ENCODE data around the gene CLPX. TPM values are rescaled to one million over a fixed set of nuclear protein-coding genes. Genes with fewer than 3 reads are reported as not detected.

The CLPX gene
- 18.5 and 49.7 TPM in 2 replicates for total RNA-seq

GRCh38 chr15:65184868-65185717 is at the start of gene CLPX:
Gene CLPX, minus strand, starts transcription at chr15:65185342. Its CDS starts 189 bp downstream, at chr15:65185153.

GRCh38 chr15:65210770-65211481 is 25.8 kb upstream of the CLPX start, which contains the start of gene CILP:
Gene CILP, minus strand, starts transcription at chr15:65211473. Its CDS starts 1,718 bp downstream, at chr15:65209755.

GRCh38 chr15:65133548-65134200 is 51.5 kb downstream of the CLPX start, which contains the start of gene PDCD7:
Gene PDCD7, minus strand, starts transcription at chr15:65133808. Its CDS starts 27 bp downstream, at chr15:65133781.

GRCh38 chr15:65115086-65115485 is 70.1 kb downstream of the CLPX start, which contains the start of gene UBAP1L:
Gene UBAP1L, minus strand, starts transcription at chr15:65115200. Its CDS starts 8,985 bp downstream, at chr15:65106215.

Other genes starting within 250 kb of the CLPX start
- gene SPG21, start 195.4 kb downstream of the CLPX start, total RNA-seq = 74.2 and 78.2 TPM in 2 replicates
- gene MTFMT, start 155.7 kb downstream of the CLPX start, total RNA-seq = 27.8 and 38.9 TPM in 2 replicates
- 0.65 and 8.3 TPM in 2 replicates for gene SLC51B, start 140.0 kb downstream of the CLPX start, total RNA-seq
- gene RASL12, start 117.4 kb downstream of the CLPX start, total RNA-seq = 39.0 and 131 TPM in 2 replicates
- 0.13 TPM in 1 of 2 replicates, not detected in the other for gene KBTBD13, start 108.6 kb downstream of the CLPX start, total RNA-seq
- gene UBAP1L, start 70.1 kb downstream of the CLPX start, total RNA-seq = 0.26 and 2.5 TPM in 2 replicates
- 27.1 and 27.9 TPM in 2 replicates for gene PDCD7, start 51.5 kb downstream of the CLPX start, total RNA-seq
- gene CILP, start 26.1 kb upstream of the CLPX start, total RNA-seq = under 0.01 and 0.08 TPM in 2 replicates
- gene PARP16, start 101.5 kb upstream of the CLPX start, total RNA-seq = 4.4 and 8.5 TPM in 2 replicates
- gene RNU5A-1, start 110.7 kb upstream of the CLPX start, total RNA-seq = not detected in 2 replicates
- not detected in 2 replicates for gene RNU5B-1, start 119.3 kb upstream of the CLPX start, total RNA-seq
- gene IGDCC3, start 192.7 kb upstream of the CLPX start, total RNA-seq = 0.08 TPM in 1 of 2 replicates, not detected in the other
- 0.88 and 4.7 TPM in 2 replicates for gene IGDCC4, start 237.6 kb upstream of the CLPX start, total RNA-seq